WTC11 (cell line): ENCODE results near the gene PRDM12. TPM values are rescaled to one million over a fixed set of nuclear protein-coding genes. Genes with fewer than 3 reads are reported as not detected.
A peak's percentile ranks its signal among the peaks of the same experiment; 100 is the strongest.

Experiments
- ATAC-seq: fragments of 200-7000 bp; cut with Tn5 transposase; 2 replicates; pipeline ENCODE4 v1.10.0; 2021; ENCODE audit warnings: mild to moderate bottlenecking, moderate library complexity
- CTCF ChIA-PET: fragments of 300-600 bp; sonication (Branson Sonifier 250); formaldehyde crosslinking; loops from one replicate; lab custom pipeline; 2021; ENCODE audit warnings: antibody characterized with exemption; lab: Charles Lee
- POLR2A ChIA-PET: fragments of 350-600 bp; sonication (Branson Sonifier 250); formaldehyde crosslinking; loops from one replicate; lab custom pipeline; 2021; ENCODE audit warnings: antibody characterized with exemption; lab: Charles Lee
- DNase-seq: peaks from one replicate; pipeline ENCODE4 v3.0.0; 2021; ENCODE audit warnings: low spot score
- H3K27ac Mint-ChIP-seq: 2 replicates; pipeline ENCODE4 v1.8.0; 2021; ENCODE audit warnings: mixed read lengths
- H3K27me3 Mint-ChIP-seq: 2 replicates; pipeline ENCODE4 v1.8.0; 2021; ENCODE audit warnings: low read depth, mild to moderate bottlenecking, moderate library complexity, mixed read lengths
- H3K36me3 Mint-ChIP-seq: 2 replicates; pipeline ENCODE4 v1.8.0; 2021; ENCODE audit warnings: mixed read lengths
- H3K4me1 Mint-ChIP-seq: 2 replicates; pipeline ENCODE4 v1.8.0; 2022; ENCODE audit warnings: mixed read lengths
- H3K4me3 Mint-ChIP-seq: 2 replicates; pipeline ENCODE4 v1.8.0; 2021; ENCODE audit warnings: mild to moderate bottlenecking, moderate library complexity, mixed read lengths
- H3K9me3 Mint-ChIP-seq: 2 replicates; pipeline ENCODE4 v1.8.0; 2021; ENCODE audit warnings: mixed read lengths
- AFF4 ChIP-seq: sonication (generic); formaldehyde crosslinking; IDR thresholded peaks from 2 replicates; pipeline ENCODE4 v1.8.1; 2023; ENCODE audit warnings: mild to moderate bottlenecking, missing genetic modification reagents, borderline replicate concordance
- ATF2 ChIP-seq: sonication (generic); formaldehyde crosslinking; IDR thresholded peaks from 2 replicates; pipeline ENCODE4 v1.8.1; 2022; ENCODE audit warnings: low read depth, missing genetic modification reagents, borderline replicate concordance
- ATF3 ChIP-seq: sonication (generic); formaldehyde crosslinking; conservative IDR thresholded peaks from 2 replicates; pipeline ENCODE4 v1.8.1; 2022; ENCODE audit warnings: mild to moderate bottlenecking, missing genetic modification reagents
- EMX1 ChIP-seq: fragments of 250-450 bp; sonication (Bioruptor Pico); IDR thresholded peaks from 2 replicates; pipeline ENCODE4 v1.8.0; 2021; ENCODE audit warnings: mild to moderate bottlenecking
- FOXP1 ChIP-seq: sonication (generic); formaldehyde crosslinking; IDR thresholded peaks from 2 replicates; pipeline ENCODE4 v1.8.0; 2022; ENCODE audit warnings: missing genetic modification reagents, mild to moderate bottlenecking, moderate library complexity, borderline replicate concordance
- FOXP4 ChIP-seq: sonication (generic); formaldehyde crosslinking; IDR thresholded peaks from 2 replicates; pipeline ENCODE4 v1.8.0; 2022; ENCODE audit warnings: mild to moderate bottlenecking, missing genetic modification reagents
- IRF2 ChIP-seq: sonication (generic); formaldehyde crosslinking; IDR thresholded peaks from 2 replicates; pipeline ENCODE4 v1.8.0; 2022; ENCODE audit warnings: low read depth, missing genetic modification reagents, borderline replicate concordance
- MLX ChIP-seq: sonication (generic); formaldehyde crosslinking; IDR thresholded peaks from 2 replicates; pipeline ENCODE4 v1.8.1; 2023; ENCODE audit warnings: mild to moderate bottlenecking, missing genetic modification reagents, moderate library complexity
- SMAD3 ChIP-seq: sonication (generic); formaldehyde crosslinking; IDR thresholded peaks from 2 replicates; pipeline ENCODE4 v1.8.0; 2022; ENCODE audit warnings: missing genetic modification reagents, mild to moderate bottlenecking, borderline replicate concordance
- TP53 ChIP-seq: sonication (generic); formaldehyde crosslinking; IDR thresholded peaks from 2 replicates; pipeline ENCODE4 v1.8.1; 2023; ENCODE audit warnings: mild to moderate bottlenecking, missing genetic modification reagents
- ZMAT4 ChIP-seq: fragments of 250-450 bp; sonication (Bioruptor Pico); IDR thresholded peaks from 2 replicates; pipeline ENCODE4 v1.9.0; 2021; ENCODE audit warnings: mild to moderate bottlenecking
- ZNF121 ChIP-seq: sonication (generic); formaldehyde crosslinking; IDR thresholded peaks from 2 replicates; pipeline ENCODE4 v1.8.0; 2023; ENCODE audit warnings: missing genetic modification reagents
- ZNF138 ChIP-seq: sonication (generic); formaldehyde crosslinking; conservative IDR thresholded peaks from 2 replicates; pipeline ENCODE4 v1.8.1; 2022; ENCODE audit warnings: mild to moderate bottlenecking, moderate library complexity, missing genetic modification reagents
- ZNF281 ChIP-seq: sonication (generic); formaldehyde crosslinking; IDR thresholded peaks from 2 replicates; pipeline ENCODE4 v1.8.0; 2023; ENCODE audit warnings: mild to moderate bottlenecking, missing genetic modification reagents
- ZNF671 ChIP-seq: fragments of 250-450 bp; sonication (Bioruptor Pico); IDR thresholded peaks from 2 replicates; pipeline ENCODE4 v1.8.0; 2021; ENCODE audit warnings: mild to moderate bottlenecking
- ZSCAN18 ChIP-seq: fragments of 250-450 bp; sonication (Bioruptor Pico); IDR thresholded peaks from 2 replicates; pipeline ENCODE4 v2.1.2; 2022; ENCODE audit warnings: mild to moderate bottlenecking, moderate library complexity
- total RNA-seq: library from RNA; stranded (reverse); gene quantifications from 3 replicates; pipeline ENCODE4 v1.2.3, GENCODE V29; 2021

Gene PRDM12
- total RNA-seq, 1 experiment from 2014 or later, result 0.09 TPM

GRCh38 chr9:130729145-130729544 is 64.8 kb downstream of the PRDM12 start:
- H3K36me3 Mint-ChIP-seq, result peaks cover 7% of the 10 kb centered on the region
- no peak overlapping the region for H3K4me3 Mint-ChIP-seq
- H3K27me3 Mint-ChIP-seq, result no peaks in the 10 kb centered on the region
- H3K9me3 Mint-ChIP-seq, result peaks cover 5% of the 10 kb centered on the region
- ChIA-PET CTCF (interaction anchor here (0.6 kb wide), 1 partner anchor 224 kb away, joined by 3 read pairs; no protein-coding TSS in a partner anchor), POLR2A (no interaction called here)
- ATAC-seq (no peak), DNase-seq (no peak)
- H3K4me1 Mint-ChIP-seq, result peaks cover 23% of the 10 kb centered on the region
- H3K27ac Mint-ChIP-seq, result peak overlapping the region; percentile 36; the same call in 1 of the 2 replicates
- TF ChIP-seq ZNF671 (CRISPR knock-in tag), result no peak
- no peak for TF ChIP-seq FOXP4 (CRISPR knock-in tag)
- TF ChIP-seq AFF4, result no peak
- TF ChIP-seq FOXP1 (CRISPR knock-in tag), result no peak
- TF ChIP-seq ZMAT4 (CRISPR knock-in tag), result no peak
- no peak for TF ChIP-seq SMAD3 (CRISPR knock-in tag)
- TF ChIP-seq ATF2 (CRISPR knock-in tag), result no peak

GRCh38 chr9:130731355-130731754 is 67.0 kb downstream of the PRDM12 start:
- Mint-ChIP-seq H3K27ac (peak overlapping the region; percentile 61), H3K9me3 (peaks cover 5% of the 10 kb centered on the region), H3K4me1 (peaks cover 23% of the 10 kb centered on the region), H3K27me3 (no peaks in the 10 kb centered on the region)
- CTCF ChIA-PET, result interaction anchor here (0.6 to 1.9 kb wide), 9 partner anchors 17 to 135 kb away, joined by 3 to 14 read pairs (median 5); no protein-coding TSS in a partner anchor
- TF ChIP-seq IRF2 (CRISPR knock-in tag), result no peak
- TF ChIP-seq ZSCAN18 (CRISPR knock-in tag), result no peak
- TF ChIP-seq ZNF671 (CRISPR knock-in tag), result no peak
- TF ChIP-seq ATF3 (CRISPR knock-in tag), result no peak
- no peak for TF ChIP-seq MLX (CRISPR knock-in tag)
- TF ChIP-seq ZNF121 (CRISPR knock-in tag), result no peak
- TF ChIP-seq TP53 (CRISPR knock-in tag), result no peak
- no peak for TF ChIP-seq ZNF138 (CRISPR knock-in tag)
- TF ChIP-seq EMX1 (CRISPR knock-in tag), result no peak
- no peak for TF ChIP-seq ZNF281 (CRISPR knock-in tag)
- TF ChIP-seq, all 79 proteins: peak for 0
- DNase-seq (no peak), ATAC-seq (no peak)
- Mint-ChIP-seq H3K36me3 (peaks cover 7% of the 10 kb centered on the region), H3K4me3 (no peak overlapping the region)
- POLR2A ChIA-PET, result no interaction called here
